Liver (tissue), 3 donors: ENCODE measurements around the gene SPATA31E1.

Experiments used
- CTCF ChIP-seq: fragments of 150-350 bp; IDR thresholded peaks from 2 replicates; pipeline ENCODE4 v1.5.1; 2017; ENCODE audit warnings: improper control_type of control experiment, low read depth, low read length; ENCODE audit not compliant: missing input control
- MAX ChIP-seq: IDR thresholded peaks from 2 replicates; pipeline ENCODE4 v1.6.1; 2016; ENCODE audit warnings: antibody characterized with exemption
- TAF1 ChIP-seq: conservative IDR thresholded peaks from 2 replicates; pipeline ENCODE4 v1.6.1; 2016; ENCODE audit warnings: antibody characterized with exemption, mild to moderate bottlenecking
- ZBTB33 ChIP-seq: IDR thresholded peaks from 2 replicates; pipeline ENCODE4 v1.6.1; 2016; ENCODE audit warnings: antibody characterized with exemption
- donor health status: healthy.
- donor health status: healthy.

GRCh38 chr9:87854580-87854955 lies 28.1 kb upstream of the SPATA31E1 start:
- TF ChIP-seq CTCF (no peak), TAF1 (no peak), ZBTB33 (no peak), MAX (no peak)
